Stimulated activated CD4-positive, alpha-beta T cell treated with anti-CD3 and anti-CD28 coated beads, Interleukin-2, amount 100 ng/mL, for 48 hours (primary cell): ENCODE results near the gene ASS1.

Source experiments
- DNase-seq, 2 donors: peaks; one replicate each; pipeline ENCODE4 v3.0.0-alpha.2; 2020

The ASS1 gene

GRCh38 chr9:130458027-130458803 is 13.5 kb downstream of the ASS1 start:
- DNase-seq, result no peak

DNA sequence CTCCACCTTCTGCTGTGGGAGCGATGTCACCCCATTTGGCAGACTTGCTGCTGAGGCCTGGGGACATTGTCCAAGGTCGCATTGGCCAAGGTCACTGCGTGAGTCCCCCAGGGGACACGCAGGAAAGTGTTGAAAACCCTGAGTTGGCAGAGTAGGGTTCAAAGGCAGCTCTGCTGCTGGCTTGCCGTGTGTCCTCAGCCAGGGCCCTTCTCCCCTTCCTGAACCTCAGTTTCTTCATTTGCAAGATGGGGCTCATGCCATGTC is 14.0 kb downstream of the ASS1 start:
- no peak for DNase-seq

DNA sequence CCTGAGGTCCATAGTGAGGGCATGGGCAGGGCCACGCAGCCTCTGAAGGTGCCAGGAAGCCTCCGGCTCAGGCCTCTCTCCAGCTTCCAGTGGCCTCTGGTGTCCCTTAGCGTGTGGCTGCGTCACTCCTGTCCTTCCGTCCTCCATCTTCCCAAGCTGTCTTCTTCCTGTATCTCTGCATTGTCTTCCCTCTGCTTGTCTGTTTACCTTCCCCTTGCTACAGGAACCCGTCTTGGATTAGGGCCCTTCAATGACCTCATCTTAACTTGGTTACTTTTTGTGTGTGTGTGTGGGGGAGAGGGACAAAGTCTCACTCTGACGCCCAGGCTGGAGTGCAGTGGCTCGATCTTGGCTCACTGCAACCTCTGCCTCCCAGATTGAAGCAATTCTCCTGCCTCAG is 14.4 kb downstream of the ASS1 start:
- DNase-seq, result no peak

- DNase-seq, result no peak
Measured at GRCh38 chr9:130459941-130460669, 15.3 kb downstream of the ASS1 start.

DNA sequence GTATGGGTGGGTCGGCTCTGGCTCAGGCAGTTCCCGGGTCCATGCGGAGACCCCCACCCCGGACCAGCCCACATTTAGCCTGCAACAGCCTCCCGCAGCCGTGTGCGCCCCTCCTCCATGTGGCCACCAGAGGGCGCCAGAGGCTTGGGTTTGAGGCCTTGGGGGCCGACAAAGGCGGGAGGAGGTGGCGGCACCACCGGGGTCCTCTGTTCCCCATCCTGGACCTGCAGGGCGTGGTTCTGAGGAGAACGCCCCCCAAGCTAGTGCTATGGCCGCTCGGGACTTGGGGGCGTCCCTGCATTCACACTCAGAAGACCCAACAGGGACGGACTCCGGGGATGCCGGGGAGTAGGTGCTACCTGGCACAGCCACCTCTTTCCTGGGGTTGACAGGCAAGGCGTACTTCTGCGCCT is 16.5 kb downstream of the ASS1 start:
- peak; percentile 77 to 83 for DNase-seq

DNA sequence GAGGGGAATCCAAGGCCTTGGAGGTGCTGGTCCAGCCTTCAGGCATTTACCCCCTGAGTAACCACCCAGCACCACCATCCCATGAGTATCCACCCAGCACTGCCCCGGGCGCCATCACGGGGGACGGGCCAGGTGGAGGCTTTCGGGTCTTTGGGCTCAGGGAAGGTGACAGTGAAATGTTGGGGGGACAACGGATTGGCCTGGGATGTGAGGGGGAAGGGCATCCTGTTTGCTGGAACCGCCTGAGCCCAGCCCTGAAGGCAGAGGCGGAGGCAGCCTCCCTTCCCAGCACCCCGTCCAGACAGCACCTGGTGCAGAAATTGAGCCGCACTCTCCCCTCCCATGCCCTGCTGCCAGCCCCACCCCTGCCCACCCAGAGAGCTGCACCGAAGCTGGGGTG is 17.0 kb downstream of the ASS1 start:
- DNase-seq, result no peak

- DNase-seq, result no peak
Measured at GRCh38 chr9:130462685-130463540, 18.2 kb downstream of the ASS1 start.

GRCh38 chr9:130463763-130464745 is 19.3 kb downstream of the ASS1 start:
- DNase-seq, result no peak

GRCh38 chr9:130465383-130466096 is 20.8 kb downstream of the ASS1 start:
- DNase-seq, result no peak

GRCh38 chr9:130466537-130467217 is 21.9 kb downstream of the ASS1 start:
- no peak for DNase-seq

DNA sequence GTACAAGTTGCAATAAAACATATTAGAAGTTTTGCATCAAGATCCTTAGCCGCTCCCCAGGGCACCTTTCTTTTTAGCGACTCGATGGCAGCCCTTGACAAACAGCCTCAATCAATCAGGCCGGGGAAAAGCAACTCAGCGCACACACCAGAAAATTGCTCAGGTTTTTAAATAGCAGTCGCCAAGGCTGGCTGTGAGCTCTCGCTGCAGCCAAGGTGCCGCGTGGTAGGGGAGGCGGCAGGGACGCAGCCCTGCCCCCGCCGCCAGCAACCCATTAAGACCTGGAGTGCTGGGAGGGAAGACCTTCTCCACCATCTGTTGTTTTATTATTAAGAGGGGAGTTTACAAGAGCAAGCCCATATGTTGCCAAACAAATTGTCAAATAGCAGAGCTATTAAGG is 22.6 kb downstream of the ASS1 start:
- DNase-seq, result no peak

GRCh38 chr9:130468566-130468965 is 23.8 kb downstream of the ASS1 start:
- DNase-seq, result no peak

- DNase-seq, result no peak
Measured at GRCh38 chr9:130470269-130470668, 25.5 kb downstream of the ASS1 start.

- DNase-seq, result no peak
Measured at GRCh38 chr9:130470950-130471349, 26.2 kb downstream of the ASS1 start.

DNA sequence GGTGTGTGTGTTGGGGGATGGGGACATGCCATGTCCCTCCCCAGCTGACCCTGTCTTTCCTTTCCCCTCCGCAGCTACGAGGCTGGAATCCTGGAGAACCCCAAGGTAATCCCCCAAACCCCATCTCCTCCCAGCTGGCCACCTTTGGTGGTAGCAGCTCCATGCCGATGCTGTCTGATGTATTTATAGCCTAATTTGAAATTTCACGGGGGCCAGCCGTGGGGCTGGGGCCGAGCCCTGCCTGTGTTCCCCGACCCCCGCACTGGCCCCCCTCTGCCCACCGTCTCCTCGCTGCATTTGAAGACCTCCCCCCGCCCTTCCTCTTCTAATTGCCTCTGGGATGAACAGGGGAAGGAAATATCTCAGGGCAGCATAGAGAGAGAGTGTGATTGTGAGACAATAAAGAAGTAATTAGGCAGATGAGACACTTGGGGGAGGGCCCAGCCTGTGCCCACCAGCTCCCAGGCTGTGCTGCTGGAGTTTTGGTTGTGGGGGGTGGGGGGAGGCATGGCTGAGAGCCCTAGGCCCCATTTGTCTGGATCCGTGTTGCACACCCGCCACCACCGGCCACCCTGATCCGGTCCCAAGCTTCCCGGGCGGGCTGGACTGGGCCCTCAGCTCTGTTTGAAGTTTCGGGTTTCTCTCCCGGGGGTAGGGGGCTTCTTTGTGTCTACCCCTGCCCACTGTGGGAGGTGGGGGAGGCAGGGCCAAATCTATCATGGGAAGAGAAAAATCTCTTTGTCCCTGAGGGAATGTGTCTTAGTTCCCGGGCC is 26.8 kb downstream of the ASS1 start:
- no peak for DNase-seq

DNA sequence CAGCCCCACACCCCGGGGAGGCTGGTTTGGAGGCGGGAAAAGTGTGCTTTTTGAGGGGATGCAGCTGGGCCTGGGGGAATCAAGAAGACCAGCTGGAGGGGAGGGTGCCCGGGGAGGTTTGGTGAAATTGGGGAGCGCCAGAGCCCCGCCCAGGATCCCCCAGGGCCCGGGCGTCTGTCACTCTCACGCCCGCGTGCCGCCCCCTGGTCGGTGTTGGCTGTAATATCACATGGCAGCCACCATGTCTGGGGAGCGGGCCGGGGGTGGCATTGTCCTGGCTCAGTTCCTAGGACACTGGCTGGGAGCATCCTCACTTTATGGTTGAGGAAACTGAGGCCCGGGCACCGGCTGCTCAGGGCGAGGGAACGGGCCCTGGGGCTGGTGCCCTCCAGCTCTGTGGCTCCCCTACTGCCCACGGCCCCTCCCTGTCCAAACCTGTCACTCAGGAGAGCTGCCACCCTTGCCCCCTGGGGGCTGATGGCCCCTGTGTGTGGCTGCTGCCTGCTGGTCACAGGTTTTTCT is 27.5 kb downstream of the ASS1 start:
- DNase-seq, result no peak

DNA sequence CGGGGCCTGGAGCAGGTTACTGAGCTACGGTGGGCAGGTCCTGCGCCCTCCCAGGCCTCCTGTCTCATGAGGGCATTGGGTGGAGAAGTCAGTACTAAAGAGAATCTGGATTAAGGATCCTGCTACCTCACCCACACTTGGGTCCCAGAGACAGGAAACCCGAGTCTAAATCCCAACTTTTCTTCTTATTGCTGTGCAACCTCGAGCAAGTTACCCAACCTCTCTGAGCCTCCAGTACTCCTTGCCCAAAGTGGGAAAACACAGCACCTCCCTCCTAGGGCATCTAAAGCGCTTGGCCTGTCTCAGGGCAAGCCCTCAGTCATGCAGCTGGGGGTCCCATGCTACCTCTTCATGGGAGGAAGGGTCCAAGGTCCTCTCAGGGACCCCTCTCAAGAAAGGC is 28.2 kb downstream of the ASS1 start:
- DNase-seq, result no peak

DNA sequence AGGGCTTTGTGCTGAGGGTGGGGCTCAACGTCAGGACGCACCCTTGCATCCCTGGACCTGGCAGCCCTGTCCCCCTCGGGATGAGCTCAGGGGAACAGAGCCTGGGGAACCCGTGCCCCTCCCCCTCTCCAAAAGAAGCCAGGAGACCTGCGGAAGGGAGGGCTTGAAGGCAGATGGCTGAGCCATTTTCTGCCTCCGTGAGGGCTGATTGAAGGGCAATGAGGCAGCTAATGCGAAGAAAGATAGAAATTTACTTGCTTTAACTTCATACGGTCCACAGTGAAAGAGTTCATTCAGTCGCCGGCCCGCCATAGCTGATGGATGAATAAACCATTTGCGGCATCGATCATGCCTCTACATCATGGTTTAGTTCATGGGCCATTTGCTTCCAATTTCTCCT is 28.8 kb downstream of the ASS1 start:
- no peak for DNase-seq

GRCh38 chr9:130474106-130474505 is 29.3 kb downstream of the ASS1 start:
- no peak for DNase-seq

GRCh38 chr9:130476151-130476730 is 31.5 kb downstream of the ASS1 start:
- no peak for DNase-seq
